ENCODE data around the gene LARP4B. TPM values are rescaled to one million over a fixed set of nuclear protein-coding genes. Genes with fewer than 3 reads are reported as not detected.

LARP4B gene
- total RNA-seq, 3 donors from 2014 or later = 47.5 to 70.8 (median 68.5) TPM

- Histone ChIP-seq H3K36me3 (no peaks in the 10 kb centered on the region), H3K27me3 (no peaks in the 10 kb centered on the region), H3K4me3 (no peak overlapping the region), H3K27ac (no peak overlapping the region), H3K4me1 (no peaks in the 10 kb centered on the region), H3K9me3 (no peaks in the 10 kb centered on the region)
- TF ChIP-seq POLR2AphosphoS5 (IDR thresholded peaks at IDR 0.05) (no peak), CTCF (IDR thresholded peaks at IDR 0.05) (no peak), POLR2A (IDR thresholded peaks at IDR 0.05) (no peak)
- DNase-seq (ENCODE audit: low spot score in 2 of 2) = no peak
- intact Hi-C loops (cut with DNase I; ENCODE audit: low total_unique reads) = no loop called here
Observed at GRCh38 chr10:905972-906371, 25.5 kb downstream of the LARP4B start.

GRCh38 chr10:905503-905902 lies 26.0 kb downstream of the LARP4B start:
- intact Hi-C loops (cut with DNase I; ENCODE audit: low total_unique reads) = no loop called here

GRCh38 chr10:904403-904802 lies 27.1 kb downstream of the LARP4B start:
- Histone ChIP-seq H3K27me3 (no peaks in the 10 kb centered on the region), H3K9me3 (no peaks in the 10 kb centered on the region), H3K36me3 (no peaks in the 10 kb centered on the region), H3K27ac (no peak overlapping the region), H3K4me1 (no peaks in the 10 kb centered on the region), H3K4me3 (no peak overlapping the region)
- intact Hi-C loops (cut with DNase I; ENCODE audit: low total_unique reads) = no loop called here
- no peak for TF ChIP-seq POLR2A (IDR thresholded peaks at IDR 0.05)
- no peak for TF ChIP-seq CTCF (IDR thresholded peaks at IDR 0.05)
- TF ChIP-seq POLR2AphosphoS5 (IDR thresholded peaks at IDR 0.05) = no peak
- DNase-seq (ENCODE audit: low spot score in 2 of 2) = no peak

More at GRCh38 chr10:905503-905902, 26.0 kb downstream of the LARP4B start:
- no peak for DNase-seq (ENCODE audit: low spot score in 2 of 2)
- no peaks in the 10 kb centered on the region for H3K4me1 ChIP-seq
- TF ChIP-seq CTCF (IDR thresholded peaks at IDR 0.05) = no peak
- no peak for TF ChIP-seq POLR2A (IDR thresholded peaks at IDR 0.05)
- TF ChIP-seq POLR2AphosphoS5 (IDR thresholded peaks at IDR 0.05) = no peak
- H3K36me3 ChIP-seq = no peaks in the 10 kb centered on the region
- H3K27ac ChIP-seq = no peak overlapping the region
- H3K9me3 ChIP-seq = no peaks in the 10 kb centered on the region
- H3K27me3 ChIP-seq = no peaks in the 10 kb centered on the region
- no peak overlapping the region for H3K4me3 ChIP-seq

- intact Hi-C loops (cut with DNase I; ENCODE audit: low total_unique reads) = no loop called here
- H3K4me1 ChIP-seq = no peaks in the 10 kb centered on the region
- H3K27me3 ChIP-seq = no peaks in the 10 kb centered on the region
- TF ChIP-seq POLR2A (IDR thresholded peaks at IDR 0.05) (no peak), CTCF (IDR thresholded peaks at IDR 0.05) (no peak), POLR2AphosphoS5 (IDR thresholded peaks at IDR 0.05) (no peak)
- H3K4me3 ChIP-seq = no peak overlapping the region
- no peaks in the 10 kb centered on the region for H3K9me3 ChIP-seq
- no peak for DNase-seq (ENCODE audit: low spot score in 2 of 2)
- no peaks in the 10 kb centered on the region for H3K36me3 ChIP-seq
- H3K27ac ChIP-seq = no peak overlapping the region
Observed at GRCh38 chr10:898141-898540, 33.4 kb downstream of the LARP4B start.

GRCh38 chr10:896982-897381 lies 34.5 kb downstream of the LARP4B start:
- DNase-seq (ENCODE audit: low spot score in 2 of 2) = no peak
- H3K4me3 ChIP-seq = no peak overlapping the region
- TF ChIP-seq CTCF (IDR thresholded peaks at IDR 0.05) (no peak), POLR2AphosphoS5 (IDR thresholded peaks at IDR 0.05) (no peak), POLR2A (IDR thresholded peaks at IDR 0.05) (no peak)

More at GRCh38 chr10:896982-897381, 34.5 kb downstream of the LARP4B start:
- Histone ChIP-seq H3K27me3 (no peaks in the 10 kb centered on the region), H3K9me3 (no peaks in the 10 kb centered on the region), H3K36me3 (no peaks in the 10 kb centered on the region), H3K27ac (no peak overlapping the region), H3K4me1 (no peaks in the 10 kb centered on the region)
- intact Hi-C loops (cut with DNase I; ENCODE audit: low total_unique reads) = no loop called here

Measured in breast epithelium (tissue), 4 donors.